Progenitor cell of endocrine pancreas (in vitro differentiated cells): Measurements from ENCODE around the gene PLBD2. TPM values are rescaled to one million over a fixed set of nuclear protein-coding genes. Genes with fewer than 3 reads are reported as not detected.

Experiments used
- DNase-seq: peaks from one replicate; pipeline ENCODE4 v3.0.0; 2021; ENCODE audit warnings: low spot score; ENCODE audit not compliant: unreplicated experiment
- H3K27ac Mint-ChIP-seq: 2 replicates; pipeline ENCODE4 v1.8.0; 2021; ENCODE audit warnings: mild to moderate bottlenecking, moderate library complexity, mixed read lengths
- H3K27me3 Mint-ChIP-seq: 2 replicates; pipeline ENCODE4 v1.8.0; 2021; ENCODE audit warnings: mixed read lengths
- H3K36me3 Mint-ChIP-seq: 2 replicates; pipeline ENCODE4 v1.8.0; 2022; ENCODE audit warnings: mixed read lengths; ENCODE audit not compliant: insufficient read depth
- H3K4me1 Mint-ChIP-seq: 2 replicates; pipeline ENCODE4 v1.8.0; 2021; ENCODE audit warnings: low read depth, mixed read lengths
- H3K4me3 Mint-ChIP-seq: 2 replicates; pipeline ENCODE4 v1.8.0; 2021; ENCODE audit warnings: low read depth, mild to moderate bottlenecking, moderate library complexity, mixed read lengths
- H3K9me3 Mint-ChIP-seq: 2 replicates; pipeline ENCODE4 v1.8.0; 2021; ENCODE audit warnings: low read depth, mixed read lengths
- CTCF ChIP-seq: fragments of 200-600 bp; sonication (generic); IDR thresholded peaks from one replicate; pipeline ENCODE4 v1.5.0; 2021; ENCODE audit warnings: antibody characterized with exemption, mild to moderate bottlenecking; ENCODE audit not compliant: unreplicated experiment
- total RNA-seq: library from RNA; stranded (reverse); gene quantifications from 2 replicates; pipeline ENCODE4 v1.2.1, GENCODE V29; 2021

The PLBD2 gene
- total RNA-seq, 1 donor from 2014 or later = 48.0 TPM

- no peaks in the 10 kb centered on the region for H3K4me1 Mint-ChIP-seq
- H3K36me3 Mint-ChIP-seq = peaks cover 12% of the 10 kb centered on the region
Observed at GRCh38 chr12:113317122-113317521, 41.3 kb upstream of the PLBD2 start.

GRCh38 chr12:113318046-113318656 lies 40.2 kb upstream of the PLBD2 start:
- DNase-seq = no peak

More at GRCh38 chr12:113317122-113317521, 41.3 kb upstream of the PLBD2 start:
- no peak overlapping the region for H3K27ac Mint-ChIP-seq
- H3K9me3 Mint-ChIP-seq = peaks cover 3% of the 10 kb centered on the region
- TF ChIP-seq CTCF = no peak
- H3K27me3 Mint-ChIP-seq = no peaks in the 10 kb centered on the region
- DNase-seq = no peak
- no peak overlapping the region for H3K4me3 Mint-ChIP-seq

GRCh38 chr12:113318900-113319628 lies 39.3 kb upstream of the PLBD2 start:
- no peak for DNase-seq
- no peaks in the 10 kb centered on the region for H3K4me1 Mint-ChIP-seq
- no peak overlapping the region for H3K27ac Mint-ChIP-seq
- peaks cover 3% of the 10 kb centered on the region for H3K9me3 Mint-ChIP-seq
- H3K4me3 Mint-ChIP-seq = no peak overlapping the region
- no peaks in the 10 kb centered on the region for H3K27me3 Mint-ChIP-seq
- peaks cover 12% of the 10 kb centered on the region for H3K36me3 Mint-ChIP-seq
- no peak for TF ChIP-seq CTCF

More at GRCh38 chr12:113318046-113318656, 40.2 kb upstream of the PLBD2 start:
- TF ChIP-seq CTCF = no peak
- H3K27ac Mint-ChIP-seq = no peak overlapping the region
- no peaks in the 10 kb centered on the region for H3K4me1 Mint-ChIP-seq
- H3K27me3 Mint-ChIP-seq = no peaks in the 10 kb centered on the region
- H3K4me3 Mint-ChIP-seq = no peak overlapping the region
- peaks cover 12% of the 10 kb centered on the region for H3K36me3 Mint-ChIP-seq
- peaks cover 3% of the 10 kb centered on the region for H3K9me3 Mint-ChIP-seq

GRCh38 chr12:113320401-113320800 lies 38.0 kb upstream of the PLBD2 start:
- Mint-ChIP-seq H3K4me3 (no peak overlapping the region), H3K9me3 (peaks cover 3% of the 10 kb centered on the region), H3K4me1 (no peaks in the 10 kb centered on the region), H3K36me3 (peaks cover 12% of the 10 kb centered on the region), H3K27me3 (no peaks in the 10 kb centered on the region), H3K27ac (no peak overlapping the region)
- no peak for DNase-seq
- no peak for TF ChIP-seq CTCF

GRCh38 chr12:113322343-113322742 lies 36.0 kb upstream of the PLBD2 start:
- DNase-seq = no peak
- Mint-ChIP-seq H3K9me3 (peaks cover 3% of the 10 kb centered on the region), H3K27ac (no peak overlapping the region), H3K4me1 (no peaks in the 10 kb centered on the region), H3K4me3 (no peak overlapping the region), H3K27me3 (no peaks in the 10 kb centered on the region), H3K36me3 (peaks cover 12% of the 10 kb centered on the region)
- TF ChIP-seq CTCF = no peak
